Measurements from ENCODE around the gene AGBL3.
"Not testable (repeated sequence)": the region's sequence is repeated elsewhere in the genome, so short reads cannot be mapped to it uniquely, and the experiment has no call there.

Gene AGBL3

GRCh38 chr7:135170274-135170997 is 184.1 kb downstream of the AGBL3 start, which contains the start of gene CYREN:
Gene CYREN, minus strand, starts transcription at chr7:135170707. Its CDS starts 1,785 bp downstream, at chr7:135168922.
- H3K9me3 ChIP-seq (ENCODE audit: insufficient read depth, low read depth, low read length) = no peaks in the 10 kb centered on the region
- peak within 1 kb of the TSS; percentile 76 for H2BK120ac ChIP-seq (ENCODE audit: insufficient read depth, low read length, poor library complexity)
- peak within 1 kb of the TSS; percentile 81 for H2AK5ac ChIP-seq (ENCODE audit: low read length)
- peaks cover 11 to 12% of the 10 kb centered on the region in 2 experiments for H3K4me1 ChIP-seq (ENCODE audit: control insufficient read depth in 1 of 2, insufficient read depth in 2 of 2, low read length in 2 of 2)
- peak within 1 kb of the TSS; percentile 94 for H4K8ac ChIP-seq (ENCODE audit: low read depth, low read length)
- H2BK12ac ChIP-seq (ENCODE audit: low read length) = peak within 1 kb of the TSS; percentile 12
- peak within 1 kb of the TSS; percentile 98 for H2BK5ac ChIP-seq (ENCODE audit: low read depth, low read length, poor library complexity)
- H4K91ac ChIP-seq (ENCODE audit: low read depth, low read length) = peak within 1 kb of the TSS; percentile 93
- H3K18ac ChIP-seq (ENCODE audit: low read length) = peak within 1 kb of the TSS; percentile 93
- H2AFZ ChIP-seq (ENCODE audit: insufficient read depth, low read length, poor library complexity) = peak within 1 kb of the TSS; percentile 75
- H3K27me3 ChIP-seq (ENCODE audit: insufficient read depth, low read length) = no peaks in the 10 kb centered on the region
- H3K23ac ChIP-seq (ENCODE audit: low read length) = no peak within 1 kb of the TSS
- H3K79me2 ChIP-seq (ENCODE audit: control insufficient read depth, insufficient read depth, low read length, poor library complexity) = peaks cover 8% of the 10 kb centered on the region
- H3K79me1 ChIP-seq (ENCODE audit: low read length) = peaks cover 17% of the 10 kb centered on the region
- H3K27ac ChIP-seq (ENCODE audit: low read depth, low read length) = peak within 1 kb of the TSS; percentile 100
- H3K9ac ChIP-seq (ENCODE audit: low read length) = peak within 1 kb of the TSS; percentile 97
- H4K12ac ChIP-seq (ENCODE audit: low read depth, low read length) = peak within 1 kb of the TSS; percentile 85
- peak; percentile 90 to 91 for DNase-seq
- WGBS (ENCODE audit: extremely low coverage, insufficient coverage, insufficient read length) = no CpG with 5 or more reads among the region's 77 CpGs
- peak within 1 kb of the TSS; percentile 95 for H3K4me3 ChIP-seq (ENCODE audit: low read depth, low read length)
- H3K14ac ChIP-seq (ENCODE audit: low read length) = peak within 1 kb of the TSS; percentile 96
- peak within 1 kb of the TSS; percentile 81 for H3K4ac ChIP-seq (ENCODE audit: low read depth, low read length)
- peaks cover 30 to 31% of the 10 kb centered on the region in 2 experiments for H3K36me3 ChIP-seq (ENCODE audit: control insufficient read depth in 1 of 2, insufficient read depth in 2 of 2, low read length in 2 of 2)
- H3K4me2 ChIP-seq (ENCODE audit: low read length) = peak within 1 kb of the TSS; percentile 86

GRCh38 chr7:135170998-135171481 is 184.7 kb downstream of the AGBL3 start:
- not testable (repeated sequence) for H3K4ac ChIP-seq (ENCODE audit: low read depth, low read length); H2AK5ac ChIP-seq (ENCODE audit: low read length); H3K9ac ChIP-seq (ENCODE audit: low read length); H2BK12ac ChIP-seq (ENCODE audit: low read length); H3K9me3 ChIP-seq (ENCODE audit: insufficient read depth, low read depth, low read length); DNase-seq; H3K79me2 ChIP-seq (ENCODE audit: control insufficient read depth, insufficient read depth, low read length, poor library complexity); H3K27me3 ChIP-seq (ENCODE audit: insufficient read depth, low read length); H3K18ac ChIP-seq (ENCODE audit: low read length); H3K23ac ChIP-seq (ENCODE audit: low read length); H4K12ac ChIP-seq (ENCODE audit: low read depth, low read length)
- Histone ChIP-seq H4K91ac (ENCODE audit: low read depth, low read length) (peak overlapping the region; percentile 93), H3K79me1 (ENCODE audit: low read length) (peaks cover 17% of the 10 kb centered on the region), H2AFZ (ENCODE audit: insufficient read depth, low read length, poor library complexity) (peak overlapping the region; percentile 75), H3K27ac (ENCODE audit: low read depth, low read length) (peak overlapping the region; percentile 100), H3K4me3 (ENCODE audit: low read depth, low read length) (peak overlapping the region; percentile 55), H3K36me3 (ENCODE audit: control insufficient read depth in 1 of 2, insufficient read depth in 2 of 2, low read length in 2 of 2) (peaks cover 25% of the 10 kb centered on the region in 2 experiments), H3K4me1 (ENCODE audit: control insufficient read depth in 1 of 2, insufficient read depth in 2 of 2, low read length in 2 of 2) (peaks cover 12 to 13% of the 10 kb centered on the region in 2 experiments), H4K8ac (ENCODE audit: low read depth, low read length) (peak overlapping the region; percentile 94), H3K4me2 (ENCODE audit: low read length) (peak overlapping the region; percentile 86), H2BK120ac (ENCODE audit: insufficient read depth, low read length, poor library complexity) (peak overlapping the region; percentile 76), H2BK5ac (ENCODE audit: low read depth, low read length, poor library complexity) (peak overlapping the region; percentile 98), H3K14ac (ENCODE audit: low read length) (peak overlapping the region; percentile 57)
- WGBS (ENCODE audit: extremely low coverage, insufficient coverage, insufficient read length) = no CpG with 5 or more reads among the region's 12 CpGs

GRCh38 chr7:135171581-135172291 is 185.4 kb downstream of the AGBL3 start:
- Histone ChIP-seq H2BK120ac (ENCODE audit: insufficient read depth, low read length, poor library complexity) (peak overlapping the region; percentile 84), H2BK5ac (ENCODE audit: low read depth, low read length, poor library complexity) (peak overlapping the region; percentile 7), H2AFZ (ENCODE audit: insufficient read depth, low read length, poor library complexity) (peak overlapping the region; percentile 20), H4K91ac (ENCODE audit: low read depth, low read length) (peak overlapping the region; percentile 79), H2BK12ac (ENCODE audit: low read length) (peak overlapping the region; percentile 18), H3K14ac (ENCODE audit: low read length) (peak overlapping the region; percentile 5), H3K36me3 (ENCODE audit: control insufficient read depth in 1 of 2, insufficient read depth in 2 of 2, low read length in 2 of 2) (peaks cover 18 to 19% of the 10 kb centered on the region in 2 experiments), H3K27ac (ENCODE audit: low read depth, low read length) (peak overlapping the region; percentile 86), H3K79me1 (ENCODE audit: low read length) (peaks cover 22% of the 10 kb centered on the region), H4K8ac (ENCODE audit: low read depth, low read length) (peak overlapping the region; percentile 0), H3K4me1 (ENCODE audit: control insufficient read depth in 1 of 2, insufficient read depth in 2 of 2, low read length in 2 of 2) (peaks cover 16 to 20% of the 10 kb centered on the region in 2 experiments), H3K4me2 (ENCODE audit: low read length) (peak overlapping the region; percentile 36)
- H3K4ac ChIP-seq (ENCODE audit: low read depth, low read length); H3K27me3 ChIP-seq (ENCODE audit: insufficient read depth, low read length); H2AK5ac ChIP-seq (ENCODE audit: low read length); H3K23ac ChIP-seq (ENCODE audit: low read length); H3K79me2 ChIP-seq (ENCODE audit: control insufficient read depth, insufficient read depth, low read length, poor library complexity); H4K12ac ChIP-seq (ENCODE audit: low read depth, low read length); H3K9ac ChIP-seq (ENCODE audit: low read length); H3K18ac ChIP-seq (ENCODE audit: low read length); H3K9me3 ChIP-seq (ENCODE audit: insufficient read depth, low read depth, low read length); H3K4me3 ChIP-seq (ENCODE audit: low read depth, low read length): not testable (repeated sequence)
- no CpG with 5 or more reads among the region's 19 CpGs for WGBS (ENCODE audit: extremely low coverage, insufficient coverage, insufficient read length)
- DNase-seq = peak; percentile 76 to 77

GRCh38 chr7:135173916-135174315 is 187.6 kb downstream of the AGBL3 start:
- H3K4me3 ChIP-seq (ENCODE audit: low read depth, low read length); H2BK5ac ChIP-seq (ENCODE audit: low read depth, low read length, poor library complexity); H2AFZ ChIP-seq (ENCODE audit: insufficient read depth, low read length, poor library complexity); H4K8ac ChIP-seq (ENCODE audit: low read depth, low read length); H3K4ac ChIP-seq (ENCODE audit: low read depth, low read length); H4K12ac ChIP-seq (ENCODE audit: low read depth, low read length); H3K27me3 ChIP-seq (ENCODE audit: insufficient read depth, low read length); H3K36me3 ChIP-seq (ENCODE audit: control insufficient read depth in 1 of 2, insufficient read depth in 2 of 2, low read length in 2 of 2); H3K27ac ChIP-seq (ENCODE audit: low read depth, low read length); H3K9me3 ChIP-seq (ENCODE audit: insufficient read depth, low read depth, low read length); H4K91ac ChIP-seq (ENCODE audit: low read depth, low read length); H2AK5ac ChIP-seq (ENCODE audit: low read length); H3K18ac ChIP-seq (ENCODE audit: low read length); H2BK12ac ChIP-seq (ENCODE audit: low read length); H3K9ac ChIP-seq (ENCODE audit: low read length); H3K23ac ChIP-seq (ENCODE audit: low read length); H2BK120ac ChIP-seq (ENCODE audit: insufficient read depth, low read length, poor library complexity); H3K14ac ChIP-seq (ENCODE audit: low read length); H3K4me2 ChIP-seq (ENCODE audit: low read length): not testable (repeated sequence)
- Histone ChIP-seq H3K4me1 (ENCODE audit: control insufficient read depth in 1 of 2, insufficient read depth in 2 of 2, low read length in 2 of 2) (peaks cover 26 to 33% of the 10 kb centered on the region in 2 experiments), H3K79me1 (ENCODE audit: low read length) (peaks cover 36% of the 10 kb centered on the region), H3K79me2 (ENCODE audit: control insufficient read depth, insufficient read depth, low read length, poor library complexity) (peaks cover 11% of the 10 kb centered on the region)
- WGBS (ENCODE audit: extremely low coverage, insufficient coverage, insufficient read length) = no CpG with 5 or more reads among the region's 4 CpGs
- peak; percentile 37 to 57 for DNase-seq
